GM19025 (cell line): ENCODE results near the gene HRH4.

Experiments
- ATAC-seq: cut with Tn5 transposase; IDR thresholded peaks from one replicate; pipeline ENCODE4 v1.9.1; 2021; ENCODE audit warnings: mild to moderate bottlenecking, low read depth, moderate library complexity; ENCODE audit not compliant: unreplicated experiment

The HRH4 gene

DNA sequence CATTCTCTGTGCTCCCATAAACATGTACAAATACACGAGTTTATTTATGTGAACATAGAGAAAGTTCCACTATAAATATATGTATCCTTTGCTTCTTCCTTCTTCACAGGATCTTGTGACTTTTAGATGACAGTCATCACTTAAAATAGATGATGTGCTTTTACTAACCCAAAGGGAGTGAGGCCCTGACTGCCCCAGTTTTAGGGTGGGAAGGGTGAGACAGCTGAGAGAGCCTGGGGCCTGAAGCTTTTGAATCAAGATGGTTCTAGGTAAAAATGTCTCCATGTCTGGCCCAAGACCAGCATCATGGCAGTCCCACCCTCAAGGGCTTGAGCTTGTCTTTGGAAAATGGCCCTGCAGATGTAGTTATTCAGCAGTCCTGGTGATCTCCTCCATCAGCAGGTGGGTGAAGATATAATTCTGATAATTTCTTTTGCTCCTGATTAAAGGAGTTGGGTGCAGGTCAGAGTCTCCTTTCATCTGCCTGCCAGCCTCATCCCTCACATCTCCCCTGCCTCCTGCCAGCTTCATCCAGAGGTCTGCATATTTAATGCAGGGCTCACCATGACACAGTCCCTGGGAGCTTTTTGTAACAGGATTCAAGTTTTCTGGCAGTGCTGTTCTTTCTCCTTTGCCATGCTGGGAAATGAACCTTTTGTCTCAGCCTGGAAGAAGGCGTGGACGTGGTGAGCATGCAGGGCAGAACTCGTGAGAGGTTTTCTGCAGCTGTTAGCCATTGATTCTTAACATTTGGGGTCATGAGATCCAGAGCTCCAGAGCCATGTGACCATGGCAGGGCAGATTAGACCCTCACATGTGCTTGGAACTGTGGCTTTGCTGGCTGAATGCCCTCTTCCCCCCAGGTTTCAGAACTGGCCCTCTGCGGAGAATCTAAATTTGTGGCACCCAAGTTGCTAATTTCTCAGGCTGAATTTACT is 2.7 kb downstream of the HRH4 start:
- no peak for ATAC-seq

DNA sequence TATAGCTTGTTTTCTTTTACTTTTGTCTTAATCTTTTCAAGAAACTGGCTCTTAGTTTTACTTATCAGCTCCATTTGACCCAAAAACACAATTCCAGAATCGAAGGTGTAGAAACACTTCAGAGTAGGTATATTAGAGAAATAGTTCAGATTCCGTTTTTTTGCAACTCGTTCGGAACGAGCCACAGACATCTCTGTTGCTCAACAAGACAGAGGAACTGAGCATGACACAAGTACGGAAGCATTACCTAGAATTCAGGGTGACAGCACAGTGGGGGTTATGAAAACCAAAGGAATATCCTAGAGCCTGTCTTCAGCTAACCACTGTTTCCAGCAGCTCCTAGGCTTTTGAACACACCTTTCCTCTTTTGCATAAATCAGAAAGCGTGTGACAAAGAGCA is 5.0 kb downstream of the HRH4 start:
- ATAC-seq, result no peak

DNA sequence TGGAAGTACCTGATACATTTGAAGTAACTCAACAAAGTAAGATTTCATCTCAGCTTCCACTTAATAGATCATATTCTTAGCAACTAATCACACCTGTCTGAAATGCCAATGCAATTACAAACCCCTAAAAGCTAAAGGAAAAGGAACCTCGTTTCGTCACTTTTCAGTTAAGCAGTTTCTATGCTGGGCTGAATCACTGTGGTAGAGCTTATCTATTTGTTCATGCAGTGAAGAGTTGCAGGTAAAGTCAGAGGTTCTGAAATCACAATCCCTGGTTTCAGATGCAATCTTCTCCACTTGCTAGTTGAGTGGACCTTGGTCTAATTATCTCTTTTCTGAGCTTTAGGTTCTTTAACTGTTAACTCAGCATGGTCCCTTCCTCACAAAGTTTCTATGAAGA is 6.3 kb downstream of the HRH4 start:
- no peak for ATAC-seq

DNA sequence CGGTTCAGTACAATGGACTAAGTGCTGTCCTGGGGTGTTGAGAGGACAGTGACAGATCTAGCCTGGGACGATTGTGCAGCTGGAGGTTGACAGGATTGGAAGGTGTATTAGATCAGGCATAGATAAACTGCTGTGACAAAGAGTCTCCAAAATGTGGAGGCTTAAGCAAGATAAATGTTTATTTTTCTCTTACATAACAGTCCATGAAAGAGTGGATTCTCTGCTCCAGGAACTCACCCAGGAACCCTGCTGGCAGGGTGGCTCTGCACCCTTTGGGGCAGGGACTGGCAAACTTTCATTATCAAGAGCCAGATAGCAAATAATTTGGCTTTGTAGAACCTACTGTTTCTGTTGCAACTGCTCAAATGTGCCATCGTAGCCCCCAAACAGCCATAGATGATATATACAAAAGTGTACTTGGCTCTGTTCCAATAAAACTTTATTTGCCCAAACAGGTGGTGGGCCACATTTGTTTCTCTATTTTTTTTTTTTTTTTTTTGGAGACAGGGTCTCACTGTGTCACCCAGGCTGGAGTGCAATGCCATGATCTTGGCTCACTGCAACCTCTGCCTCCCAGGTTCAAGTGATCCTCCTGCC is 9.7 kb downstream of the HRH4 start:
- ATAC-seq, result no peak

DNA sequence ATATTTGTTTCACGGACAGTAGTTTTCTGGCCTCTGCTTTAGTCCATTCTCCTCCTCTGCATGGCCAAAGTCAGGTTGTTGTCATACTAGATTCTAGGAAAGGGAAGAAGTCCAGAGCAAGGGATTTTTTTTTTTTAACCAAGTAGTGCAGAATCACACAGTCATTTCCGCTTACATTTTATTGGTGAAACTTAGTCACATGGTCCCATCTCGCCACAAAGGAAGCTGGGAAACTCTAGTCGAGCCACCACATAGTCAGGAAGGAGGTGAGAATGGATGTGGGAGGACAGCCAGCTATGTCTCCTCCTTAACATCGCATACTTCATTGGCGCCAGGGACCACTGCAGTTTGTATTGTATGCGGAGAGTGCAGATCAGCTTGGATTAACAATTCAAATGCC is 10.4 kb downstream of the HRH4 start:
- ATAC-seq, result no peak

DNA sequence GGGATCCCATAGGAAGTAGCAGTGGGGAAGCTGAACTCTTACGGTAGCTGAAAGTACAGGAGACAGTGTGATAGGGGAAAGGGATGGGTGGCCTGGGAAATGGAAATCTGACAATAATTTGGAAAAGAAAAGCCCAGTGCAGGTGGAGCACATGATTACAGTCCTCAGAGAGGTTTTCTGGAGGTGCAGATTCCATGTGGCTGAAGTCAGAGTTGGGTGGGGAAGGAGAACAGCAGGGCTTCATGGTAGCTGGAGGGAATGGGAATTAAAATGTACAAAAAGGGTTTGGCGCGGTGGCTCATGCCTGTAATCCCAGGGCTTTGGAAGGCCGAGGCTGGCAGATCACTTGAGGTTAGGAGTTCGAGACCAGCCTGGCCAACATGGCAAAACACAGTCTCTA is 12.2 kb downstream of the HRH4 start:
- no peak for ATAC-seq

DNA sequence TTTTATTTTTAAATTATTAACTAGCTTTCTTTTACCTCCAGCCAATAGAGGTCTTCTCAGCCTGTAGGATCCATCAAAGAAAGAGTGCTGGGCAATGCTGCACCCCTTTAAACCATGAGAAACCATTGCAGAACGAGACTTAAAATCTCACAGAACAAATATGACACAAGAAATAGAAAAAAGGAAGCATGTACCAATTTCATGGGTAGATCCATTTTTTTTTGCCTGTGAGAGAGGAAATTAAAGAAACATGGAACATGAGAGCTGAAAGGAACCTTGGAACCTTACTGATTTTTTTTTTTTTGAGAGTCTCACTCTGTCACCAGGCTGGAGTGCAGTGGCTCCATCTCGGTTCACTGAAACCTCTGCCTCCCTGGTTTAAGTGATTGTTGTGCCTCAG is 14.0 kb downstream of the HRH4 start:
- ATAC-seq, result no peak

DNA sequence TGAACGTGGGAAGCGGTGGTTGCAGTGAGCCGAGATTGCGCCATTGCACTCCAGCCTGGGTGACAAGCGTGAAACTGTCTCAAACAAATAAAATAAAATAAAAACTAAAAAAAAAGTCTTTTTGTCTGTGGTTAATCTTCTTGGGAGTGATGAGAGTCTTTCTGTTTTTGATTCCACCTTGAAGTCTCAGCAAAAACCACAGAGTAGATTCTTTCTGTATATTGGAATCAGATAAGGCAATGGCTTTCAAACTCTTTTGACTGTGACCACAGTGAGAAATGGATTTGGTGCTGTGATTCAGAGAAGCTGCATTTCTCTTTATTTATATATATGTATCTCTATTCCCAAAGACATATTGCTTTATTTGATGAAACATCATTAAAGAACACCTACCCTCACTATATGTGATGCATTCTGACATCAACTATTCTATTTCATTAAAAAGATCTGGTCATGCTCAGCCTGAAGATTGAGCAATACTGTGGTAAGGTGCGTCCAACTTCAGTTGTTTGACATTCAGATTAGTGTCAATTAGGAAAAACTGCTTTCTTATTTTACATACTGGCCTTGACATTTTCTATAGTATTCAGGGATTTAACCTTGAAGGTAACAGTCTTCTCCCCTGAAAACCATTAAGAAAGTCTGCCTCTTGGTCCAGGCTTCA is 15.6 kb downstream of the HRH4 start:
- no peak for ATAC-seq

DNA sequence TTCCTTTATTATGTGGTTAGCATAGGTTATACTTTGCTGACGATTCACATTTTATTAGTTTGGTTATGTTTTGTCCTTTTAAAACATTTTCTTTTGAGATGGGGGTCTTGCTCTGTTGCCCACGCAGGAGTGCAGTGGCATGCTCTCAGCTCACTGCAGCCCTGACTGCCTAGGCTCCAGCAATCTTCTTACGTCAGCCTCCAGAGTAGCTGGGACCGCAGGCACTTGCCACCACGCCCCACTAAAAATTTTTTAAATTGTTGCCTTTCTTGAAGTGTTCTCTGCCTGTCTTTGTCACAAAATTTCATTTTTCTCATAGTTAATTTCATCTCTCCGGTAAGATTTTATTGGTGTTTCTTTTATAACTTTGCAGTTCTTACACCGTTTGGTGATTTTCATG is 18.9 kb downstream of the HRH4 start:
- ATAC-seq, result no peak

DNA sequence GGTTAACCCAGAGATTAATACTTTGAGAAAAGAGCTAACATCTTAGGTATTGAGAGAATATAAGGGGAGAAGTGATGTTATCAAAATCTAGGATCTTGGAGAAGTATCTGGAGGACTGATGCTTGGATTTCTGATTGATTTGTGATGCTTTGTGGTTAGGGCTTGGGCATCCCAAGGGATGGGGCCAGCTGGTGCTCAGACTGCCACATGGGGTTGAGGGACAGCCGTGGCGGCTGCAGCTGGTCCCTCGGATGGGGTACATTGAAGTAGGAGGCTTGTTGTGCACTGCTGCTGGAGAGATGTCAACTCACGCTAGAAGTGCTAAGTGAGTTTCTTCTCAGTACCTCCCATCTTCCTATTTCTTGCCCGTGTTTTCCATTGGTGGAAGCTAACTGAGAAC is 22.4 kb downstream of the HRH4 start:
- ATAC-seq, result no peak

DNA sequence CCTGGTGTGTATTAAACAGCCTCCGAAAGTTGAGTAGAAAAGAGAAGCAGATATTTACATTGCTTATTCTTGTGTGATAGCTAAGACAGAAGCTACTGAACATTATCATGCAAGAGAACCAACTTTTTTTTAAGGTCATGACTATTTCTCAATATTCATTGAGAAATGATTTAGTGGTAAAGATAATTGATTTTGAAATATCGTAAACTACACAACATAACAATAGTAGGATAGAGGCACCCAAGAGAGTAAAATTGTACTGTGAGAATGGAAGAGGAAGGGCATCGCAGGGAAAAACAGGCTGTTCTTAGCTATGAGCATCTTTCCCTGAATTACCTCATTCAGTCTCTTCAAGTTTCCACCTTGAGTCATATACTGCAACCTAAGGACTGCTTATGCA is 25.2 kb downstream of the HRH4 start:
- ATAC-seq, result no peak

DNA sequence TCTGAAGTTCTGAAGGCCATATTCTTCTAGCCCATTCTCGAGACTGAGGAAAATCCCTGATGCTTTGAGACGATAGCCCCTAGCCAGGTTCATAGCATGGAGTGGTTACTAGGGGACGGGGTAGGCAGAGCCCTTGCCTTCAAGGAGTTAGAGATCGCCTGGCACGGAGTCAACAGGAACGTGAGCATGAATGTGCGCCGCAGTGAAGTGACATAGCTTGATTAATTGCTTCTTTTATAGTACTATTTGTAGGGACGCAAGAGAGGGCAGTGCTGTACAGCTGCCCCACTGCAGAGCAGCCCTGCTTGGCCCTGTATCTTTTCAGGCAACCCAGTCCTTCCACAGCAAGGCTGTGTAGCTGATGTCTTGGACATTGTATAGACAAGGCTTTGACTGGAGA is 26.2 kb downstream of the HRH4 start:
- no peak for ATAC-seq

DNA sequence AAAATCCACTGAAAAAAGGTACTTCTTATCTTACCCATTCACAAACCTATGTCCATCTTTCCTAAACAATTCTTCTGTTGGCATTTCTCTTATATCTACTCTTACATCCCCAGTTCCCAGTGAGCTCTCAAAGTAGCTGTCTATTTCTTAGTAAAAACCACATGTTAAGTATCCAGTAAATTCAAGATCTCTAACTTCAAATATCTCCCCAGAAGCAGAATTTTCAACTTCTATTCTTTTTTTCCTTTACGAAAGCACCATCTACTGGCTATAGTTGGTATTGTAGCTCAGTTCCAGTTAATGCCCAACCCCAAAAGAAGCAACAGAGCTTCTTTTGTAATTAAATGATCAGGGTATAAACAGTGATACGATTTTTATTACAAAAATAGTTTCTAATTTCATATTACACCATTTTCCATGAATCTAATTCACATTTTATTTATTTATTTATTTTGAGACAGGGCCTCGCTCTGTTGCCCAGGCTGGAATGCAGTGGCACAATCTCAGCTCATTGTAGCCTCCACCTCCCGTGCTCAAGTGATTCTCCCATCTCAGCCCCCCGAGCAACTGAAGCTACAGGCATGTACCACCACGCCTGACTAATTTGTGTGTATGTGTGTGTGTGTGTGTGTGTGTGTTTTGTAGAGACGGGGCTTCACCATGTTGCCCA is 28.5 kb downstream of the HRH4 start:
- ATAC-seq, result no peak

DNA sequence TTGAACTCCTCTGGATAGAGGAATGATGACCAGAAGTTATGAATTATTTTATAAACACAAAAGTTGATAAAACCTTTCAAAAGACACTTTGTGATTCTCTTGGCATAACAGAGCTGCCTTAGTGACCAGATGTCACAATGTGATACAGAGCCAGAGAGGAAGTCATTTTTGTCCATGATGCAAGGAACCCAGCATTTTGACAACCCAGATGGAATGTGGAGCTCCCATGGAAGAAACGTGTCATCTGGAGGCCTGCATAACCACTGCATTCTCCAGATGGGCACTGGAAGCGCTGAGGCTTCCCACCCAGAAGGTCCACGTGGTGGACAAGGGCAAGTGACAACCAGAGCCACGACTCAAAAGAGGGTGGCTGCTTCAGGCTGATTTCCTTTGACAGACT is 30.1 kb downstream of the HRH4 start:
- no peak for ATAC-seq

DNA sequence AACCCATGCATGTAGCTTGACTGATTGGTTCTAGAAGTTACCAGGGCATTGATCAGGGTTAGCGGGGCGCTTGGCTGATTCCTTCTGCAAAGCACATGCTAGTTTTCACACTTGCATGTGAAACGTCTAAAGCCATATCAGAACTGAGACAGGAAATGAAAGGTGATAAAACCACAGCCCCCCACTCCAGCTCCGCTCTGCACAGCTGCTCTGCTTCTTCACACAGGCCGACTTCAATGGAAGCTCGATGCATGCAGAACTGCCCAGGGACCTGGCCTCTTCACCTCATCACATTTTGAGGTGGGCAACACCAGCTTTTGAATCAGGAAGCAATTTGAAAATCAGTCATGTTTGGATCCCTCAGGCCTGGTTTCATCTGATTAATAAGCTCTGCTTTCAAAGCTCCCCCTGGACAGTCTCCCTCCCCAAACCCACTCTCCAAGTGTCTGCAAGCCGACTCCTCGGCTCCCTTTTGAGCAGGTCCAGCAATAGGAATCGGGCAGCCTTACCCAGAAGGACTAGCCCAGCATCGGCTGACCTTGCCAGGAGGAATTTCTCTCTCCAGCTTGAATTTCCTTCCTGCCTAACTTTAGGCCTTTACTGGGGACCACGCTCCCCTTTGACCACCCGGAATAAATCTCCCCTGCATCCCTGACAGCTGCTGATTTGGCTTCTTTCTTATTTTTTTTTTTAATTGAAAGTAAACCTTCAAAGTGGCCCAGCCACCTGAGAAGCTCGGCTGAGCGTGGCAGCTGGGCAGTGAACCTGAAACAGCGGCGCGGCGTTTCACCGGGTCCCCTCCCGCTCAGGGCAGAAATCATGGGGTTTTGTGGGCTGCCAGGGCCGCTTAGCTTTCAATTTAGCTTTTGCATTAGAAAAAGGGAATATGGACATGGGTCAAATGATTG is 31.7 kb downstream of the HRH4 start:
- ATAC-seq, result peak; percentile 62

DNA sequence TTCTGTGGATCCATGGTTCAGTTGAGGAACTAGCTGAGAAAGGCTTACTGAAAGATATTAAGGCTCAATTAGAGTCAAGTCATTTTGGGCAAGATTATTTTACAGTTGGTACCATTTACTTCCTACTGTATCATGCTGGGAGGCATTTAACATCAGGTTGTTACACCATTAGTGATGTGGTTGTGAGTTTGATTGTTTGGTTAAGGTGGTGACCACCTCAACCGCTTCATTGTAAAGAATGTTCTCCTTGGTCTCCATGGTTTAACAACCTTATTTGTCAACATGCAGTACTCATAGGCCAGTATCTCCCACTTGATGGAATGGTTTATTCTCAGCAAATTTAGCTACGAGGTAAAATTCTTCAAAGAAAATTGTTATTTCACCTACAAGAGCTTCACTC is 34.1 kb downstream of the HRH4 start:
- no peak for ATAC-seq

DNA sequence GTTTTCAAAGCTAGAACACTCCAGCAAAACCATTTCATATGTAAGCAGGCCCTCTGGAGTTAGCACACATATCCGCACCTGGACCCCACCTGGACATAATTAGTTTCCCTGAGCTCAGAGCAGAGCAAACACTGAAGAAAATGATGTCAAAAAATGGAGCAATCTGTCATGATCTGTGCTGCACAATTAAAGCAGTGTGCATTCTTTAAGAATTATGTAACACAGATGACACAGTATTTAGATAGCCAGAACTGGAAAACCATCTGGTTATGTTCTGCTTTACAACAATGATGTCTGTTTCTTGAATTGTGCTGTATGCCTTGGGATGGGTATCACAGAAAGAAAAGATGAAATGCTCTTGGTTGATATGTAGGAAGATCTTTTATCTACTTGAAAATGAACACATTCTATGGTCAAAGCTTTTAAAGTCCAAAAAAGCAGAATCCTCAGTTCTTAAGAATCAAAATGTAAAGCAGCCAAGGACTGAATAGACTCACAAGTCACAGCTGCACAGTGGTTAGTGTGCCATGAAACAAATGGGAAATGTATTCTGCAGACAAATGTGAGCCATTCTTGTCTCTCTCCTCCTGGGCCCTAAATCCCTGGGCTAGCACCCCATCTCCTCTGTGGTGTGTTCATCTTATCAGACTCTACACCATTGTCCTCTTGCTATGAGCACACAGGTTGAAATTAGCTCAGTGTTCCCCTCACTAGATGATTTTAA is 36.8 kb downstream of the HRH4 start:
- ATAC-seq, result no peak

DNA sequence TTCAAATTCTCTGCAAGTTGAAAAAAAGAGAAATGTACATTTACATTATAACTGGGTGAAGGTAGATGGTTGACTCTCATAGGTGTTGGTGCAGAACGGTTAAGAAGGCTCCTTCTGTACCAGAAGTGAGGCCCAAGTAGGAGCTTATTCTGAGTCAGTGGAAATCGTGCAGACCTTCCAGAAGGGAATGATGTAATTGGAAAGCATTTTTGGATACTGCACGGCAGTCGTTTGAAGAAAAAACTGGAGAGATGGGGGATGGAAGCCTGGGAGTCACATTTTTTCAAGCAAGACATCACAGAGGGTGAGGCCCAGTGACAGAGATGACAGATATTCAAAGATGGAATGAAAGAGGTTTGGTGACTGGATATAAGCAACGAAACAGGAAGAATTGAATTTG is 39.4 kb downstream of the HRH4 start:
- ATAC-seq, result no peak

DNA sequence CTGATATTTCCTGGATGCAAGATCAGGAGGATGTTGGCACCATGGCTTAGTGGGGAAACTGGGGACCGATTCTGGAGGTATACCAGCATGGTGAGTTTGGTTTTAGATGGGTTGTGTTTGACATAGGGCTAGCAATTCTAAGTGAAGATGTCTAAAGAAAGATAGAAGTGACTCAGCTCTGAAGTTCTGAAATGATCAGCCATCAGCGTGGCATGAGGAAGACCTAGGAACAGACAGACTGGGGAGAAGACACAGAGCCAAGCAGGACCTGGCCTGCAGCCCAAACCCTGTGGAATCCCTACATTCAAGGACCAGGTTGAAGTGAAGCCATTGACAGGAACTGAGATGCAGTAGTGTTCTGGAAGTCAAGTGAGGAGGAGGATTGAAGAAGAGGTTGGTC is 39.8 kb downstream of the HRH4 start:
- no peak for ATAC-seq
